NCI-H2171 treated with DMSO at 0.1 percent for 48 hours (cell line): ENCODE measurements around the gene PARP8.
"Not testable (repeated sequence)": the region's sequence is repeated elsewhere in the genome, so short reads cannot be mapped to it uniquely, and the experiment has no call there.

Source experiments
- DNase-seq: peaks from one replicate; lab custom pipeline; 2025; lab: John Stamatoyannopoulos, UW

The PARP8 gene

GRCh38 chr5:50666261-50667022, at the start of gene PARP8:
Gene PARP8, plus strand, starts transcription at chr5:50666637. Its CDS starts 459 bp downstream, at chr5:50667096.
- DNase-seq: no peak

- no peak for DNase-seq
Observed at GRCh38 chr5:50623666-50624065, 42.8 kb upstream of the PARP8 start.

- not testable (repeated sequence) for DNase-seq
Observed at GRCh38 chr5:50634866-50635265, 31.6 kb upstream of the PARP8 start.

- DNase-seq: not testable (repeated sequence)
Observed at GRCh38 chr5:50637576-50637975, 28.9 kb upstream of the PARP8 start.

- no peak for DNase-seq
Observed at GRCh38 chr5:50646591-50646990, 19.8 kb upstream of the PARP8 start.

- DNase-seq: no peak
Observed at GRCh38 chr5:50647726-50648125, 18.7 kb upstream of the PARP8 start.

- DNase-seq: no peak
Observed at GRCh38 chr5:50653946-50654345, 12.5 kb upstream of the PARP8 start.

GRCh38 chr5:50655067-50655809, 11.2 kb upstream of the PARP8 start:
- DNase-seq: no peak

- no peak for DNase-seq
Observed at GRCh38 chr5:50655810-50656205, 10.6 kb upstream of the PARP8 start.

- DNase-seq: no peak
Observed at GRCh38 chr5:50657044-50657443, 9.4 kb upstream of the PARP8 start.

GRCh38 chr5:50658246-50658645, 8.2 kb upstream of the PARP8 start:
- no peak for DNase-seq

- DNase-seq: no peak
Observed at GRCh38 chr5:50663636-50664035, 2.8 kb upstream of the PARP8 start.

- no peak for DNase-seq
Observed at GRCh38 chr5:50665091-50665490, 1.3 kb upstream of the PARP8 start.

- DNase-seq: not testable (repeated sequence)
Observed at GRCh38 chr5:50665761-50666202, 655 bp upstream of the PARP8 start.

GRCh38 chr5:50667023-50667652, 701 bp downstream of the PARP8 start:
- no peak for DNase-seq

- DNase-seq: no peak
Observed at GRCh38 chr5:50667653-50668595, 1.5 kb downstream of the PARP8 start.

- not testable (repeated sequence) for DNase-seq
Observed at GRCh38 chr5:50668636-50669035, 2.2 kb downstream of the PARP8 start.

- no peak for DNase-seq
Observed at GRCh38 chr5:50672663-50673062, 6.2 kb downstream of the PARP8 start.

GRCh38 chr5:50673444-50673843, 7.0 kb downstream of the PARP8 start:
- DNase-seq: not testable (repeated sequence)

GRCh38 chr5:50675385-50675784, 8.9 kb downstream of the PARP8 start:
- no peak for DNase-seq

- DNase-seq: not testable (repeated sequence)
Observed at GRCh38 chr5:50679554-50679953, 13.1 kb downstream of the PARP8 start.

- DNase-seq: no peak
Observed at GRCh38 chr5:50684721-50685120, 18.3 kb downstream of the PARP8 start.
